Measurements from ENCODE around the gene FCGR2B. TPM values are rescaled to one million over a fixed set of nuclear protein-coding genes. Genes with fewer than 3 reads are reported as not detected.

FCGR2B gene
- total RNA-seq, 1 experiment from 2014 or later = not detected

DNA sequence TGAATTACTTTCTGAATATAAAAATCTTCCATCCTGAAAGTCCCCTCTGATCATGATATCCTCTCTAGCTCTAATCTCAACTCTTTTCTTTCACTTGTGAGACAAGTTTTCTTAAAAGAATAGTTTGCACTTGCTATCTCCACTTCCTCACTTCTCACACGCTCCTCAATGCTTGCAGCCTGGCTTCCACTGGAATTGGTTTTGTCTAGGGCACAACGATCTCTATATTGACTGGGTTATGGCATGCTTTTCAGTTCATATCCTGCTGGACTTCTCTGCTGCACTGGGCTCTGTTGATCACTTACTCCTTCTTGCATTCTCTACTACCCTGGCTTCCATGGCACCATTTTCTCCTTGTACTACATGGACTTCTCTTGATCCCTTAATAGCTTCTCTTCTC lies 44.6 kb downstream of the FCGR2B start:
- Histone ChIP-seq H3K9me2 (replicated peaks; ENCODE audit: low read length) (no peaks in the 10 kb centered on the region), H3K4me1 (ENCODE audit: insufficient read depth, low read length) (peaks cover 3% of the 10 kb centered on the region; the same call in 1 of the 2 replicates), H2AFZ (ENCODE audit: low read length) (no peak overlapping the region), H3K4me3 (ENCODE audit: low read length) (no peak overlapping the region), H3K36me3 (ENCODE audit: low read depth, low read length) (no peaks in the 10 kb centered on the region), H3K27me3 (ENCODE audit: low read length) (no peaks in the 10 kb centered on the region), H4K20me1 (ENCODE audit: low read length) (no peaks in the 10 kb centered on the region), H3K9me3 (ENCODE audit: low read length) (no peaks in the 10 kb centered on the region), H3K4me2 (ENCODE audit: low read length) (no peak overlapping the region), H3F3A (ENCODE audit: low read length, unreplicated experiment) (no peaks in the 10 kb centered on the region), H3K27ac (ENCODE audit: low read length) (no peak overlapping the region), H3K9ac (ENCODE audit: low read length) (no peak overlapping the region), H3K79me2 (ENCODE audit: low read length) (no peaks in the 10 kb centered on the region)
- intact Hi-C loops (cut with micrococcal nuclease) = no loop called here
- DNase-seq (no peak), ATAC-seq (no peak)
- ChIA-PET CTCF (no interaction called here), POLR2A (ENCODE audit: unreplicated experiment) (no interaction called here)
- BruUV-seq (replicated peaks) = no TSS peak
- TF ChIP-seq EZH2phosphoT487 (IDR thresholded peaks at IDR 0.05; ENCODE audit: borderline replicate concordance, low read length) = no peak
- TF ChIP-seq, protein P1, sequence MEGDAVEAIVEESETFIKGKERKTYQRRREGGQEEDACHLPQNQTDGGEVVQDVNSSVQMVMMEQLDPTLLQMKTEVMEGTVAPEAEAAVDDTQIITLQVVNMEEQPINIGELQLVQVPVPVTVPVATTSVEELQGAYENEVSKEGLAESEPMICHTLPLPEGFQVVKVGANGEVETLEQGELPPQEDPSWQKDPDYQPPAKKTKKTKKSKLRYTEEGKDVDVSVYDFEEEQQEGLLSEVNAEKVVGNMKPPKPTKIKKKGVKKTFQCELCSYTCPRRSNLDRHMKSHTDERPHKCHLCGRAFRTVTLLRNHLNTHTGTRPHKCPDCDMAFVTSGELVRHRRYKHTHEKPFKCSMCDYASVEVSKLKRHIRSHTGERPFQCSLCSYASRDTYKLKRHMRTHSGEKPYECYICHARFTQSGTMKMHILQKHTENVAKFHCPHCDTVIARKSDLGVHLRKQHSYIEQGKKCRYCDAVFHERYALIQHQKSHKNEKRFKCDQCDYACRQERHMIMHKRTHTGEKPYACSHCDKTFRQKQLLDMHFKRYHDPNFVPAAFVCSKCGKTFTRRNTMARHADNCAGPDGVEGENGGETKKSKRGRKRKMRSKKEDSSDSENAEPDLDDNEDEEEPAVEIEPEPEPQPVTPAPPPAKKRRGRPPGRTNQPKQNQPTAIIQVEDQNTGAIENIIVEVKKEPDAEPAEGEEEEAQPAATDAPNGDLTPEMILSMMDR (conservative IDR thresholded peaks at IDR 0.05; ENCODE audit: low read depth, low read length) = no peak

DNA sequence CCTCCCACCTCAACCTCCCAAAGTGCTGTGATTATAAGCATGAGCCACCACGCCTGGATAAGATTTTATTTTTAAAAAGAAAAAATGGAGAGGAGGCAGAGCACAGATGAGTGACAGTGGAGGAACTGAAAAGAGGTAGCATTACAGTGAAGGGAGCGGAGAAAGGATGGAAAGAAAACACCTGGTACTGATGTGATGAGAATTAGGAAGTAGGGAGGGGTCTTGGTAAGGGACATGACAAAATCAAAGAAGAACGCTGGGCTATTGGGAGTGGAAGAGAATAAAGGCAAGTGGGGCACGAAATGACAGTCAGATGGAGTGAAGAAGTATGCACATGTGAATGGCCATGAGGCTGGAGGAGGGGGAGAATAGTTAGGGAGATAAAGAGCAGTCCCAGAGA lies 46.4 kb downstream of the FCGR2B start:
- Histone ChIP-seq H3K4me3 (ENCODE audit: low read length) (no peak overlapping the region), H4K20me1 (ENCODE audit: low read length) (no peaks in the 10 kb centered on the region), H3K9me3 (ENCODE audit: low read length) (no peaks in the 10 kb centered on the region), H3F3A (ENCODE audit: low read length, unreplicated experiment) (no peaks in the 10 kb centered on the region), H3K4me2 (ENCODE audit: low read length) (no peak overlapping the region), H3K27ac (ENCODE audit: low read length) (no peak overlapping the region), H2AFZ (ENCODE audit: low read length) (no peak overlapping the region), H3K36me3 (ENCODE audit: low read depth, low read length) (no peaks in the 10 kb centered on the region), H3K79me2 (ENCODE audit: low read length) (no peaks in the 10 kb centered on the region), H3K27me3 (ENCODE audit: low read length) (no peaks in the 10 kb centered on the region), H3K4me1 (ENCODE audit: insufficient read depth, low read length) (peaks cover 3% of the 10 kb centered on the region; the same call in 1 of the 2 replicates), H3K9ac (ENCODE audit: low read length) (no peak overlapping the region), H3K9me2 (replicated peaks; ENCODE audit: low read length) (no peaks in the 10 kb centered on the region)
- TF ChIP-seq EZH2phosphoT487 (IDR thresholded peaks at IDR 0.05; ENCODE audit: borderline replicate concordance, low read length) (no peak), EZH2 (IDR thresholded peaks at IDR 0.05; ENCODE audit: low read length, unreplicated experiment) (no peak)
- TF ChIP-seq, protein P1 (conservative IDR thresholded peaks at IDR 0.05; ENCODE audit: low read depth, low read length) = no peak
- ChIA-PET CTCF (no interaction called here), POLR2A (ENCODE audit: unreplicated experiment) (no interaction called here)
- BruUV-seq (replicated peaks) = no TSS peak
- DNase-seq = no peak
- ATAC-seq = no peak
- intact Hi-C loops (cut with micrococcal nuclease) = no loop called here

DNA sequence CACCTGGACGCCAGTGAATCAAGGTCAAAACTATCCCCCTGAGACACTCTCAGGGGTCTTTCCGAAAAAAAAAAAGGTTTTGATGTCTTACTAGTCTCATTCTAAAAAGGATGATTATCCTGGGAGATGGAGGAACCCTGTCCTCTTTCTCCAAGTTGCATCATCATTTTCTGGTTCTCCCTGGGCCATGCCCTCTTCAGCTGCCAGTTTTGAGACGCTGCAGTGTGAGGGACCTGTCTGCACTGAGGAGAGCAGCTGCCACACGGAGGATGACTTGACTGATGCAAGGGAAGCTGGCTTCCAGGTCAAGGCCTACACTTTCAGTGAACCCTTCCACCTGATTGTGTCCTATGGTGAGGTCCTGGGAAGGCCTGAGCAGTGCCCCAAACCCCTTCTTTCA lies 47.6 kb downstream of the FCGR2B start:
- Histone ChIP-seq H3K36me3 (ENCODE audit: low read depth, low read length) (no peaks in the 10 kb centered on the region), H3K9ac (ENCODE audit: low read length) (no peak overlapping the region), H3K27ac (ENCODE audit: low read length) (no peak overlapping the region), H3K4me2 (ENCODE audit: low read length) (no peak overlapping the region), H4K20me1 (ENCODE audit: low read length) (no peaks in the 10 kb centered on the region), H3K9me3 (ENCODE audit: low read length) (no peaks in the 10 kb centered on the region), H3F3A (ENCODE audit: low read length, unreplicated experiment) (no peaks in the 10 kb centered on the region), H3K79me2 (ENCODE audit: low read length) (no peaks in the 10 kb centered on the region), H3K4me1 (ENCODE audit: insufficient read depth, low read length) (peaks cover 3% of the 10 kb centered on the region; the same call in 1 of the 2 replicates), H3K4me3 (ENCODE audit: low read length) (no peak overlapping the region), H3K27me3 (ENCODE audit: low read length) (no peaks in the 10 kb centered on the region), H3K9me2 (replicated peaks; ENCODE audit: low read length) (no peaks in the 10 kb centered on the region), H2AFZ (ENCODE audit: low read length) (no peak overlapping the region)
- intact Hi-C loops (cut with micrococcal nuclease) = no loop called here
- ATAC-seq (no peak), DNase-seq (no peak)
- BruUV-seq (replicated peaks) = no TSS peak
- CTCF ChIA-PET = no interaction called here
- POLR2A ChIA-PET (ENCODE audit: unreplicated experiment) = no interaction called here
- TF ChIP-seq, protein P1 (conservative IDR thresholded peaks at IDR 0.05; ENCODE audit: low read depth, low read length) = no peak
- TF ChIP-seq EZH2 (IDR thresholded peaks at IDR 0.05; ENCODE audit: low read length, unreplicated experiment) (no peak), EZH2phosphoT487 (IDR thresholded peaks at IDR 0.05; ENCODE audit: borderline replicate concordance, low read length) (no peak)

Data from PC-3 (cell line).